Brain microvascular endothelial cell (primary cell): ENCODE measurements around the gene GNAT3.

Experiments
- DNase-seq: peaks from one replicate; pipeline ENCODE4 v3.0.0-alpha.2; 2020
- H3K27ac ChIP-seq: fragments of 250-450 bp; sonication (Bioruptor Pico); 2 replicates; pipeline ENCODE4 v1.5.1; 2020; ENCODE audit warnings: mild to moderate bottlenecking, moderate library complexity
- H3K27me3 ChIP-seq: fragments of 250-450 bp; sonication (Bioruptor Pico); replicated peaks from 2 replicates; pipeline ENCODE4 v1.5.1; 2020; ENCODE audit warnings: mild to moderate bottlenecking
- H3K36me3 ChIP-seq: fragments of 250-450 bp; sonication (Bioruptor Pico); replicated peaks from 2 replicates; pipeline ENCODE4 v1.5.1; 2020; ENCODE audit warnings: mild to moderate bottlenecking
- H3K4me3 ChIP-seq: 2 replicates; pipeline ENCODE4 v1.5.1; 2011; ENCODE audit warnings: low read depth, mild to moderate bottlenecking, control low read depth, low read length, moderate library complexity
- in situ Hi-C: cut with HindIII; loops from 2 replicates; pipeline ENCODE4 v1.10.0; 2017; ENCODE audit warnings: low sequenced_read_pairs, low pct_ligation_motif_present
- TF ChIP-seq, protein P1 (sequence below): IDR thresholded peaks from 2 replicates; pipeline ENCODE4 v1.5.1; 2011; ENCODE audit warnings: low read depth, mild to moderate bottlenecking, moderate library complexity, low read length, control low read depth, inconsistent platforms; ENCODE audit errors: missing control alignments

Gene GNAT3

DNA sequence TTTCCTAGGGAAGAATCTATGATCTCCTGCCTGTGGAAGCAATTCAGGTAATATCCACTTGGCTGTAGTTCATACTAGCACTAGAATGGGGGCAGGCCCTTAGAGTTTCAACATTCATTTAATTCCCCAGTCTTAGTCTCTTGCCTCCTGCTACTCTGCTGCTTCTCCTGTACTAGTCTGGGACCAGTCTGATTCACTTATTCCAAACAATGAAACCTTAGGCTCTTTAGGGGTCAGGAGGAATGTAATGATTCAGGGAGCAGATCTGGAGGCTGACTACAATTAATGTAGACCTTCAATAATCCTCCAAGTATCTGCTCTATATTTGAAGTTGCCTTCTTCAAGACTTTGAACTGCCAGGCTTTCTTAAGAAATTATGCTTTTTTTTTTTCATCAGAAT is 101.8 kb downstream of the GNAT3 start:
- Histone ChIP-seq H3K27me3 (no peaks in the 10 kb centered on the region), H3K4me3 (no peak overlapping the region), H3K27ac (no peak overlapping the region), H3K36me3 (no peaks in the 10 kb centered on the region)
- TF ChIP-seq, protein P1, sequence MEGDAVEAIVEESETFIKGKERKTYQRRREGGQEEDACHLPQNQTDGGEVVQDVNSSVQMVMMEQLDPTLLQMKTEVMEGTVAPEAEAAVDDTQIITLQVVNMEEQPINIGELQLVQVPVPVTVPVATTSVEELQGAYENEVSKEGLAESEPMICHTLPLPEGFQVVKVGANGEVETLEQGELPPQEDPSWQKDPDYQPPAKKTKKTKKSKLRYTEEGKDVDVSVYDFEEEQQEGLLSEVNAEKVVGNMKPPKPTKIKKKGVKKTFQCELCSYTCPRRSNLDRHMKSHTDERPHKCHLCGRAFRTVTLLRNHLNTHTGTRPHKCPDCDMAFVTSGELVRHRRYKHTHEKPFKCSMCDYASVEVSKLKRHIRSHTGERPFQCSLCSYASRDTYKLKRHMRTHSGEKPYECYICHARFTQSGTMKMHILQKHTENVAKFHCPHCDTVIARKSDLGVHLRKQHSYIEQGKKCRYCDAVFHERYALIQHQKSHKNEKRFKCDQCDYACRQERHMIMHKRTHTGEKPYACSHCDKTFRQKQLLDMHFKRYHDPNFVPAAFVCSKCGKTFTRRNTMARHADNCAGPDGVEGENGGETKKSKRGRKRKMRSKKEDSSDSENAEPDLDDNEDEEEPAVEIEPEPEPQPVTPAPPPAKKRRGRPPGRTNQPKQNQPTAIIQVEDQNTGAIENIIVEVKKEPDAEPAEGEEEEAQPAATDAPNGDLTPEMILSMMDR: no peak
- DNase-seq: peak; percentile 27
- in situ Hi-C loops: no loop called here
